ENCODE data around the gene PPP1R37. TPM values are rescaled to one million over a fixed set of nuclear protein-coding genes. Genes with fewer than 3 reads are reported as not detected.

PPP1R37 gene
- total RNA-seq, 1 experiment from 2014 or later: 25.1 TPM

DNA sequence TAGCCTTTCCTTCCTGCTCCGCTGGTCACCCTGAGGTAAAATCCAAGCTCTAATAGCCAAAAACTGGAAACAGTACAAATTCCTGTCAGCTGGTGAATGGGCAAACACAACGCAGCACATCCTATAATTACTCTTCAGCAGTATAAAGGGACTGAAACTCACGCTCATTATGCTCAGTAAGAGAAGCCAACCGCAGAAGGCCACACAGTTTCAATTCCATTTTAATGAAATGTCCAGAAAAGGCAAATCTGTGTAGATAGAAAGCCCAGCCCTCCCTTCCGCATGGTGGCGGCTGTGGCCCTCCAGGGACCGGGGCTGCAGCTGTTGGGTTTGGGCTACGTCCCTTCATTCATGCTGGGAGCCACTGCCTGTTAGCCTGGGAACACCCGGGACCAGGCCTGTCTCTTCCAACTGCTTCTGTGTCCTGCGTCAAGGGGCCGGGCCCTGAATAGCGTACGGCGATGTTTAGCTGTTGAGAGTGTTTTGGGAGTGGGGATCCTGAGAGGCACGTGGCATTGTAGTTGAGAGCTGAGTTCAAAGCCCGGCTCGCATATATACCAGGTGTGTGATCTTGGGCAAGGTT lies 44.3 kb downstream of the PPP1R37 start:
- no peak for DNase-seq (ENCODE audit: low spot score)

DNA sequence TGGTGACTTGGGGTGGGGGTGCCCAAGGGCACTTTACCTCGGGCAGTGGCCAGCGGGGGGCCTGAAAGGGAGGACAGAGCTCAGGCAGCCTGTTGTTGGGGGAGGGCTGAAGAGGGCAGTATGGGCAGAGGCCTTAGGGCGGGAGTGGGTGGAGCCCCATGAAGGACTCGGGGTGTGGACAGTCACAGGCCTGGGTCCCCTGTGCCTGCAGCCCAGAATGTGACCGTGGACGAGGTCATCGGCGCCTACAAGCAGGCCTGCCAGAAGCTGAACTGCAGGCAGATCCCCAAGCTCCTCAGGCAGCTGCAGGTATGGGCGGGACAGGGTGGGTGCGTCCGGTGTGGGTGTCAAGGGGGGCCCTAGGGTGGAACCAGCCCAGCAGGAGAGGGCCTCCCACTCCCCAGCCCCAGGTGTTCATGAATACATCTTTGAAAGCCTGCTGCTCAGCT lies 45.3 kb downstream of the PPP1R37 start:
- DNase-seq (ENCODE audit: low spot score): no peak

DNA sequence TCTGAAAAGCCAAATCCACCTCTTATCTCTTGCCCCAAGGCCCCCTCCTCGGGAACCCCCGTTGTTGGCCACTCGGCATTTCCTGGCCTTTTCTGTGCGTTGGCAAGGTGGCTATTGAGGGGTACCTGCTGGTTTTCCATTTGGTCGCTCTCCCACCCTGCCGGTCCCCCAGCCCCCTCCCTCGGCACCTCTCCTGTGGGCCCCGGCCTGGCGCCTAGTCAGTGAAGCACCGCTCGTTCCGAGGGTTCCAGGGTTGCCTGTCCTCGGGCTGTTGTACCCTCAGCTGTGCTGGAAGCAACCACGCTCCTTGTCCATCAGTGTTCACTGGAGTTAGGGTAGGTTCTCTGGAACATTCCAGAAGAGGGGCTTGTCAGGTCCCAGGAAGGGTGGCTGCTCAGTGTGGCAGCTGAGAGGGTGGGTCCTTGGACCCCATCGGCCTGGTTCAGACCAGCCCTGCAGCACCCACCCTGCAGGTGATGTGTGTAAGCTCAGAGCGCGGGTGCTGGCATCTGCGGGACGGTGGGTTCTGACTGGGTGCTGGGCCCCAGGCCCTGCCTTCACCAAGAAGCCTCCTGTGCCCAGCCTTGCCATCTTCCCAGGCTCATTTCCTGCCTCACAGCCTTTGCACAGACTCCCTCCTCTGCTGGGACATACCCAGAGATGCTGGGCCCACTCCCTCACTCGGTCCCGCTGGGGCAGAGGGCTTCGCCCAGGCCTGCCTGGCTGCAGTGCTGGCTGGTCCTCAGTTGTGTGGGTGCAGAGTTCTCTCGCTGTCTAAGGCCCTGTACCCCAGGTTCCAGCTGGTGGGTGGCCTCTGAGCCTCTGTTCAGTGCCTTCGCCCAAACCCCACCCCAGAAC lies 46.5 kb downstream of the PPP1R37 start:
- no peak for DNase-seq (ENCODE audit: low spot score)

DNA sequence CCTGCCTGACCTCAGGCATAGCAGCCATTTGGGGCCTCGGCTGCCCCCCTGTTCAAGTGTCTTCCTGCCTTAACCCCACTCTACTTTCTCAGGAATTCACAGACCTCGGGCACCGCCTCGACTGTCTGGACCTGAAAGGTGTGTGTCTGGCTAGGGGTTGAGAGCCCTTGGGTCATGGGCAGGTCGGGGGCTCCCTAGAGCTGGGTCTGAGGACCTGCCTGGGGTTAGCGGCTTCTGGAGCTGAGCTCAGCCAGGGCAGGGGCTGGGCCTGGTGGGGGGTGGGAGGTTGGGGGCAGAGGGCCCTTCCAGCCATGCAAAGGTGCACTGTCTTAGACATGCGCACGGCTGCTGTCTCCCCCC lies 47.1 kb downstream of the PPP1R37 start:
- no peak for DNase-seq (ENCODE audit: low spot score)

DNA sequence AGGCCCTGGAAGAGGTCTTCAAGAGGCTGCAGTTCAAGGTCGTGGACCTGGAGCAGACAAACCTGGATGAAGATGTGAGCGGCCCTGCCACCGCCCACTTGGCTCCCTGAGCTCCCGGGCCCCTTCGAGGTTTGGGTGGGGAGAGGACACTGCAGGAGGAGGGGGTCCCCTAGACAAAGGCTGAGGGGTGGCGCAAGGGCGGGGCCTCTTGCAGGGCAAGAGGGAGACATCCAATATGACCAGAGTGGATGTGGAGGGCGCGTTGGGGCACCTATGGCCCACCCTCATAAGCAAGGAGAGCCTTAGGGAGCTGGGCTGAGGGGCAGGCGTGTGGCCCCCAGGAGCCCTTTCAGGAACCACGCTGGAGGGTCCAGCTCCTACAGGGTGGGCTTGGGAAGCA lies 47.6 kb downstream of the PPP1R37 start:
- DNase-seq (ENCODE audit: low spot score): no peak

DNA sequence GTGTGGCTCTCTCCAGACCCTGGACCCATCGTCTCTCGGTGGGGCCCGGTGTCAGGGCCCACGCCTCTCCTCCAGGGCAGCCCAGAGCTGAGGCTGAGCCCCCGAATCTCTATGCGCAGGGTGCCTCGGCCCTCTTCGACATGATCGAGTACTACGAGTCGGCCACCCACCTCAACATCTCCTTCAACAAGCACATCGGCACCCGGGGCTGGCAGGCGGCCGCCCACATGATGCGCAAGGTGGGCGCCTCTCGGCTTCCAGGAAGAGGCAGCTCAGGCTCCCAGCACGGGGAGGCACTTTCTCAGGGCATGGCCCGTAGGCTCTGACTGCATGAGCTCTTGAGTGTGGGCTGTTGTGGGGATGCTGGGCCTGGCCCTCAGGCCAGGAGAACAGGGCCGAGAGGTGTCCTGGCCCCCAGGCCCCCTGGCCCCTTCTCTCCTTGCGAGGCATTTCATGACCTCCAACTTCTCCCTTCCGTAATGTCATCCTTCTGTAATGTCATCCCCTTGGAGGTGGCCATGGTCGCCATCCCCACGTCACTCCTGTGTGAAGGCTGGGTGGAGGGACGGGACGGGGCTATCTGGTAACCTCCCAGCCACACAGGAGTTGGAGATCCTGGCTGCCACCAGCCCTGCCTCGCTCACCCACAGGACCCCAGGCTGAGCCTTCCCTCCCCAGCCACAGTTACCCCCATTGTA lies 48.4 kb downstream of the PPP1R37 start:
- DNase-seq (ENCODE audit: low spot score): no peak

DNA sequence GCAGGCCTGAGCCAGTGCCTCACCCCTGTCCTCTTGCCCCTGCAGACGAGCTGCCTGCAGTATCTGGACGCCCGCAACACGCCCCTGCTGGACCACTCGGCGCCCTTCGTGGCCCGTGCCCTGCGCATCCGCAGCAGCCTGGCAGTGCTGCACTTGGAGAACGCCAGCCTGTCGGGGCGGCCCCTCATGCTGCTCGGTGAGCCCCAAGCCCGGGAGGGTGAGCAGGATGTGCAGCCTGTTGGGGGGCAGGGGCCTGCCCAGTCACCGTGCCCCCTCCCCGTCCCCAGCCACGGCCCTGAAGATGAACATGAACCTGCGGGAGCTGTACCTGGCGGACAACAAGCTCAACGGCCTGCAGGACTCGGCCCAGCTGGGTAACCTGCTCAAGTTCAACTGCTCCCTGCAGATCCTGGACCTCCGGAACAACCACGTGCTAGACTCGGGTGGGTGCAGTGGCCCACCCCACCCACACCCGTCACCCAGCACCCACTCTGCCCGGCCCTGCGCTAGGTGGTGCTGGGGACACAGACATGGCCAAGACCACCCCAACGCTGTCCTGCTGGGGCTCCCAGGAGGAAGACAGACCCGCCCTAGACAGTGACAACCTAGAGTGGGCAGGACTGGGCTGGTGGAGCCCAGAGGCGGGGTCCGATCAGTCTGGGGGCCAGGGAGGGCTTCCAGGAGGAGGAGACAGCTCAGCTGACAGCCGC lies 49.2 kb downstream of the PPP1R37 start:
- DNase-seq (ENCODE audit: low spot score): no peak

DNA sequence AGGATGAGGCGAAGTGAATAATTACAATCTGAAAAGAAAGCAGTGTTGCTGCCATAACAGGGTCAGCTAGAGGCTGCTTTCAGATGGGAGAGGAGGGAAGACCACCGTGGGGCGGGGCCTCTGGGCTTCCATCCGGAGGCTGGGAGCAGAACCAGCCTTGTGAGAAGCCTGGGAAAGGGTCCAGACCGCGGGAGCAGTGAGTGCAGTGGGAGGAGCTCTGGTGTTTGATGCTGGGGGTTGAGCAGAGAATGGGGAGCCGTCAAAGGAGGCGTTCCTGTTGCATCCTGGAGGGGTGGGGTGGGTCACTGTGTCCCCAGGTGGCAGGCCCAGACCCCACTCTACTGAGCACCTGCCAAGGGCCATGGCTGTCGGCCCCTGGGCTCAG lies 49.7 kb downstream of the PPP1R37 start:
- DNase-seq (ENCODE audit: low spot score): no peak

DNA sequence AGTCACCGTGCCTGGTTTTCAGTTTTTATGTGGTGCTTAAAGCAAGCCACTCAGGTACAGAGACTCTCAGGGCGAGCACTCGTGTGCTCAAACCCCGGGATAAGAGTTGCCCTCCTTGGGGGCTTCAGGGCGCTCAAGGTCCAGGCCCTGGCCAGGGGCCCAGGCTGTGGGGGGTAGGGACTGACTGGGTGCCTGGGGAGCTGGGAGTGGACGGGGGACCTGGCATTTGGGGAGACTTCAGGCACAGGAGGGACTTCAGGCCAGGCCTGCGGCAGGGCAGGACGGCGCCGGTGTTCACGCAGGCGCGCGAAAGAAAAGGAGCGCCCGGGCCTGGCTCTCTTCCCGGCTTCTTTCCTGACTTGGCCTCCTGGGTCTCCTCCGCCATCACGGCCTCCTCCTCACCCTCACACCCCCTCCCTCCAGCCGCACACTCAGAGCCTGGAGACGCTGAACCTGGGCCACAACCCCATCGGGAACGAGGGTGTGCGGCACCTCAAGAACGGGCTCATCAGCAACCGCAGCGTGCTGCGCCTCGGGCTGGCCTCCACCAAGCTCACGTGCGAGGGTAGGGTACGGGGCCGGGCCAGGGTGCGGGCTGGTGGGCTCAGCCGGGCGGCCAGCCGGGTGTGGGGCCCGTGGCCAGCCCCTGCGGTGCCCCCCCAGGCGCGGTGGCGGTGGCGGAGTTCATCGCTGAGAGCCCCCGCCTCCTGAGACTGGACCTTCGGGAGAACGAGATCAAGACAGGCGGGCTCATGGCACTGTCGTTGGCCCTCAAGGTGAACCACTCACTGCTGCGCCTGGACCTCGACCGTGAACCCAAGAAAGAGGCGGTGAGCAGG lies 51.7 kb downstream of the PPP1R37 start:
- DNase-seq (ENCODE audit: low spot score): no peak

DNA sequence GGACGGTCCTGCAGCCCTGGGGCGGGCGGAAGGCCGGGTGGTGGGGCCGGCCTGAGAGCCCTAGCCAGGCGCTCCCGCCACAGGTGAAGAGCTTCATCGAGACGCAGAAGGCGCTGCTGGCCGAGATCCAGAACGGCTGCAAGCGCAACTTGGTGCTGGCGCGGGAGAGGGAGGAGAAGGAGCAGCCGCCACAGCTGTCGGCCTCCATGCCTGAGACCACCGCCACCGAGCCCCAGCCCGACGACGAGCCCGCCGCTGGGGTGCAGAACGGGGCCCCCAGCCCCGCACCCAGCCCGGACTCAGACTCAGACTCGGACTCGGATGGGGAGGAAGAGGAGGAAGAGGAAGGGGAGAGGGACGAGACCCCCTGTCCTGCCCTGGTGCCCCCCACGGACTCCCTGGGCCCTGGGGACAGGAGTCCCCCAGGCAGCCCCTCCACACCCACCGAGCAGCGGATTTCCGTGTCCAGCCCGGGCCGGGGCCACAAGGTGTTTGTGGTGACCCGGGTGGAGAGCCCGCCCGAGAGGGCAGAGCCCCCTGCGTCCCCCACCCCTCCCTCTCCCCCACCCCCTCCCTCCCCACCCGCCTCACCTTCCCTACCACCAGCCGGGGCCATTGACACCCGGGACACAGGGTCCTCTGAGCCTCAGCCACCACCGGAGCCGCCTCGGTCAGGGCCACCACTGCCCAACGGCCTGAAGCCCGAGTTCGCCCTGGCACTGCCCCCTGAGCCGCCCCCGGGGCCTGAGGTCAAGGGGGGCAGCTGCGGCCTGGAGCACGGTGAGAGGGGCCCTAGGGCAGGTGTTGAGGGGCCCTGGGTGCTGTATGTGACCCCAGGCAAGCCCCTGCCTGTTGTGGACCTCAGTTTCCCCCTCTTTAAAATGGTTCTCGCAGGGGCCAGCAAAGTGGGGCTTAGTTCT lies 52.6 kb downstream of the PPP1R37 start:
- no peak for DNase-seq (ENCODE audit: low spot score)

DNA sequence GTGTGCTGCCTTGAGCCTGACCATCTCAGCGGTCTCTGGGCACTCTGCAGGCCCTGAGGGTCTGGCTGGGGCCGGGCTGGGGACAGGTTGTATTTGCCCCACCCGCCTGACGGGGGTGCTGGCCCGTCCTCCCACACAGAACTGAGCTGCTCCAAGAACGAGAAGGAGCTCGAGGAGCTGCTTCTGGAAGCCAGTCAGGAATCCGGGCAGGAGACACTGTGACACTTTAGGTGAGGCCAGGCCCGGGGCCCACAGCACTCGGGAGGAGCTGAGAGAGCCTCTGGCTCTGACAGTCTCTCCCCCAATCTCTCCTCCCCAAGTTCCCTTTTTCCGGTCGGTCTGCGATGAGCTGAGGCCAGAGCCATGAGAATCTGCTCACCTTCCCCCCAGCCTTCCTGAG lies 53.3 kb downstream of the PPP1R37 start:
- no peak for DNase-seq (ENCODE audit: low spot score)

DNA sequence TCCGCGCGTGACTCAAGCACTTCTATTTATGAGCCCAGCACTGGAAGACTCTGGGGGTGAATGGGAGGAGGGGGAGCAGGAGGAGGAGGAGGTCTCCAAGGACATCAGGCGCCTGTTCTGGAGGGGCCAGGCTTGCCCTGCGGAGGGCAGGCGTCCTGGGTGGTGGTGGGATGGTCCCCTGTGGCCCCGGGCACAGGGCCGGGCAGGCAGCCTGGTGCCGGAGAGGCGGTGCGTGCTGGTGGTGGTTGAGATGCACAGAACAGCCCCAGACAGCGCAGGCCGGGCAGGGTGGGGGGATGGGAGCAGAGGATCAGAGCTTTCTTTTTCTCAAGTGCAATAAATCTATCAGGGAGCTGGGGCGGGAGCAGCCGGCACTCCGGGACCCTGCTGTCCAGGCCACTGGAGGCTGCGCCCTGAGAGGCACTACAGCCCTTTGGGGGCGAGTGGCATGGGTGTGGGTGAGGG lies 53.8 kb downstream of the PPP1R37 start:
- DNase-seq (ENCODE audit: low spot score): no peak

DNA sequence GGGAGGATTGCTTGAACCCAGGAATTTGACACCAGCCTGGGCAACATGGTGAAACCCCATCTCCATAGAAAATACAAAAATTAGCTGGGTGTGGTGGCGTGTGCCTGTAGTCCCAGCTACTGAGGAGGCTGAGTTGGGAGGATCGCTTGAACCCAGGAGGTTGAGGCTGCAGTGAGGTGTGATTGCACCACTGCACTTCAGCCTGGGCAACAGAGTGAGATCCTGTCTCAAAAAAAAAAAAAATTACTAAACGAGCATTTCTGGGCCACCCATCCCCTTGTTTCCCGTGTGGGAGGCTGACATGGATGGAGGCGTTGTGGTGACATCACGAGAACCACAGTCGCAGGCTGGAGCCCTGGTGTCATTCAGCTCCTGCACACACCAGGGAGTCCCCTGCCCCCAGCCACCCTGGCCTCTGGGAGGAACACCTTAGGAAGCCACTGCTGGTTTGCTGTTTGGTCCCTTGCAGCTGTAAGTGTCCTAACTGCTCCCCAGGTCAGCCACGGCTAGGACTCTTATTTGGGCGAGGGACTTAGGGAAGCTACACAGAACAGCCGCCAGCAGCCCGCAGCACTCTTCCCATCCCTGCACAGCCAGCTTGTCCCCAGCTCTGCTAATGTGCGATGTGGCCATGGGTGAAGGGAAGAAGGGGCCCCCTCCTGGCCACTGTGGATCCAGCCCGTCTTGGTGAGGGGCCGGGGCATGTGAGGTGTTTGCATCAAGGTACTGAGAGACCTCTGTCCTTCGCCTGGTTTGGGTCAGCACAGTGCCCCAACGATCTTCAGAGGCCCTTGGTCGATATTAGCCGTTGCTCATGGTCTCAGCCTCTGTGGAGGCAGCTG lies 55.1 kb downstream of the PPP1R37 start:
- DNase-seq (ENCODE audit: low spot score): no peak

DNA sequence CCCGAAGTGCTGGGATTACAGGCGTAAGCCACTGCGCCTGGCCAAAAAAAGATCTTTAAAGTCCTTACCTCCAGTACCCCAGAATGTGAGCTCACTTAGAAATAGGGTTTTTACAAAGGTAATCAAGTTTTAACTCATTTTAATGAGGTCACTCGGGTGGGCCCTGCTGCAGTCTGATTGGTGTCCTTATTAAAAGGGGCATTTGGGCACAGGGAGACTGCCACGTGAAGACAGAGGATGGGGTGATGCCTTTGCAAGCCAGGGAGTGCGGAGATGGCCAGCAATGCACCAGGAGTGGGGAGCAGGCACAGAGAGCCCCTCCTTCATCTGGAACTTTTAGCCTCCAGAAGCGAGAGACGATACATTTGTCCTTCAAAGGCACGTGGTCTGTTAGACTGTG lies 56.1 kb downstream of the PPP1R37 start:
- DNase-seq (ENCODE audit: low spot score): no peak

DNA sequence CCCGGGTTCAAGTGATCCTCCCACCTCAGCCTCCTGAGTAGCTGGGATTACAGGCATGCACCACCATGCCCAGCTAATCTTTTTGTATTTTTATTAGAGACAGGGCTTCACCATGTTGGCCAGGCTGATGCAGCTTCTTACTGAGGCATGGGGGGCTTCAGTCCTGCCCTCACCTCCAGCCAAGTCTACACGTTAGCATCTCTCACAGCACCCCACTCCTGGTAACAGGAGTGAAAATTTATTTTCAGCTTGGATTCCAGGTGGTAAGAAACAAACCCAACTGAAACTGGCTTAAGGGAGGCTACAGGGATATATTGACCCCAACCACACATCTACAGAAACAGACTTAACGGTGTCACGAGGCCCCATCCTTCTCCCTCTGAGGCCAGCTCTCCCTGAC lies 57.2 kb downstream of the PPP1R37 start:
- no peak for DNase-seq (ENCODE audit: low spot score)

DNA sequence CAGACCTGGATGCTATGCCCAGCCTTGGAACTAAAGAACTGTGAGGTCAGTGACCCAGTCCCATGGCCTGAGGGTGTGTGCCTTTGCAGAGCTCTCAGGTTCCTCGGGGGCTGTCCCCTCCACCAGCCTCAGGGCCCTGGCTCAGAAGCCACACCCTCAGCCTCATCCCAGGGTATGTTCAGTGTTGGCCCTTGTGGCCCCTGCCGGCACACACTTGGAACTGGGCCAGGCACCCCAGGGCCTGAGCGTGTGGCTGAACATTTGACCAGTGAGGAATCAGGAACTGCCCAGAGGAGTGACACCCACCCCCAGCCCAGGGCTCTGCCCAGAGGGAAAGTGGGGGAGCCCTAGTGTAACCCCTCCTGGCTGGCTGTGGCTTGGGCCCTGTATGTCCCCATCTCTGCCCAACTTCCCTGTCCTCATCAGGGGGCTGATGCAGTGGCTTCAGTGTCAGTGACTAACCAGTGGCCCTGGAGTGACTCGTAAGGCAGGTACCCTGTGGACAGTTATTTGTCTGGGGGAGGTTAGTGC lies 57.8 kb downstream of the PPP1R37 start:
- DNase-seq (ENCODE audit: low spot score): no peak

DNA sequence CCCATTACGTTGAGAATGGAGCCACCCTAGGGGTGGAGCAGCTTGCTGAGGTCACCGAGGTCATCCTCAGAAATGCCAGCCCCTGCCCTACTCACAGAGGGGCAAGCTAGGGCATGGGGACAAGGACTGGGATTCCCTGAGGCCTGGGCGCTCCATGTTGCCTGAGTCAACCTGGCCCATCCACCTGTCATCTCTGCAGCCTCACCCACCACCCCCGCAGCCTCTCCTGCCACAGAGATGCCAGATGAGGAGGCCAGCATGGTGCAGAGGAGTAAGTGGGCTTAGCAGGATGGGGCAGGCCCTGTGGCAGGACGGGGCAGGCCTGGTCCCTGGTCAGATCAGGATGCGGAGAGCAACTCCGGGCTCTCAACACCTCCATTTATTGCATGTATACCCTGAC lies 58.3 kb downstream of the PPP1R37 start:
- no peak for DNase-seq (ENCODE audit: low spot score)

DNA sequence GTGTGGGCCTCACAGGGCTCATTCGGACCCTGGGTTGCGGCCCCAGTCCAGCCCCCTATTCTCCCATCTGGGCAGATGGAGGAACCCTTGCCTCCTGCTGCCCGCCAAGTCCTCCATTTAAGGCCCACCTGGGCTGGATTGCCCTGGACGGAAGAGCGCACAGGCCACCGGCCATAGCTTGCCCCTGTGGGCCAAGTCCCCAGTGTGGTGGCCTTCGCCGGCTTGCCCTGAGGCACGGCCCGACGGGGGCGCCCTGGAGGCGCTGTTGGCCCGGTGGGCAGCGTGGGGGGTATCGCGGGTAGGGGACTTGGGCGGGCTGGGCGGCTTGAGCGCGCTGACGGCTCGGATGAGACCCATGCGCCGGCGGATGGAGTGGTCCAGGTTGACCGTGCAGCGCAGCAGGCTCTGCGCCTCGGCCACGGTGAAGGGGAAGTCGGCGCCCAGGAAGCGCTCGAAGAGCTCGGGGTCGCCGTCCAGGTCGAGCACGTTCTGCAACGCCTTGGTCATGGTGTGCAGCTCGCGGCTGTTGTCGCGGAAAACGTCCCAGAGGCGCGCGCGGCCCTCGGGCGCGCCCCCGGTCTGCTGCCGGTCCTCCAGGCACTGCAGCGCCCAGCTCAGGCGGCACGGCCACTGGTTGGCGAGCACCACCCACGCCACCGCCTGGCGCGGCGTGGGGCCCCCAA lies 59.0 kb downstream of the PPP1R37 start:
- no peak for DNase-seq (ENCODE audit: low spot score)
